GM23248 (cell line): ENCODE results near the gene CMSS1. TPM values are rescaled to one million over a fixed set of nuclear protein-coding genes. Genes with fewer than 3 reads are reported as not detected.

Experiments
- DNase-seq: peaks from one replicate; pipeline ENCODE4 v3.0.0-alpha.2; 2015
- H2AFZ ChIP-seq: fragments of 200-600 bp; sonication (generic); 2 replicates; pipeline ENCODE4 v1.6.1; 2016; ENCODE audit warnings: antibody characterized with exemption
- H3F3A ChIP-seq: fragments of 200-600 bp; sonication (generic); 2 replicates; pipeline ENCODE4 v1.6.1; 2016; ENCODE audit warnings: mild to moderate bottlenecking, antibody characterized with exemption, mixed run types; ENCODE audit not compliant: insufficient read depth
- H3K27ac ChIP-seq: fragments of 200-600 bp; sonication (generic); 2 replicates; pipeline ENCODE4 v1.5.1; 2016; ENCODE audit warnings: mild to moderate bottlenecking
- H3K27me3 ChIP-seq: fragments of 200-600 bp; sonication (generic); replicated peaks from 2 replicates; pipeline ENCODE4 v1.6.1; 2016; ENCODE audit warnings: mild to moderate bottlenecking; ENCODE audit not compliant: insufficient read depth
- H3K36me3 ChIP-seq: fragments of 200-600 bp; sonication (generic); 2 replicates; pipeline ENCODE4 v1.6.1; 2016; ENCODE audit warnings: low read depth, mild to moderate bottlenecking
- H3K4me1 ChIP-seq: fragments of 200-600 bp; sonication (generic); 2 replicates; pipeline ENCODE4 v1.6.1; 2016; ENCODE audit warnings: mild to moderate bottlenecking; ENCODE audit not compliant: insufficient read depth
- H3K4me2 ChIP-seq: fragments of 200-600 bp; sonication (generic); one replicate; pipeline ENCODE4 v1.6.1; 2016; ENCODE audit warnings: mild to moderate bottlenecking; ENCODE audit not compliant: unreplicated experiment
- H3K4me3 ChIP-seq: fragments of 200-600 bp; sonication (generic); 2 replicates; pipeline ENCODE4 v1.5.1; 2016; ENCODE audit warnings: mild to moderate bottlenecking
- H3K79me2 ChIP-seq: fragments of 200-600 bp; sonication (generic); 2 replicates; pipeline ENCODE4 v1.6.1; 2016; ENCODE audit warnings: mild to moderate bottlenecking; ENCODE audit not compliant: insufficient read depth
- H3K9ac ChIP-seq: fragments of 200-600 bp; sonication (generic); 2 replicates; pipeline ENCODE4 v1.6.1; 2016; ENCODE audit warnings: mild to moderate bottlenecking
- H3K9me2 ChIP-seq: fragments of 200-600 bp; sonication (generic); 2 replicates; pipeline ENCODE4 v1.6.1; 2016; ENCODE audit warnings: mixed run types, mild to moderate bottlenecking, moderate library complexity; ENCODE audit not compliant: insufficient read depth
- H3K9me3 ChIP-seq: fragments of 200-600 bp; sonication (generic); one replicate; pipeline ENCODE4 v1.6.1; 2017; ENCODE audit warnings: low read depth
- H4K20me1 ChIP-seq: fragments of 200-600 bp; sonication (generic); 2 replicates; pipeline ENCODE4 v1.6.0; 2016; ENCODE audit not compliant: insufficient read depth
- EZH2 ChIP-seq: fragments of 200-600 bp; sonication (generic); IDR thresholded peaks from 2 replicates; pipeline ENCODE4 v1.6.1; 2018; ENCODE audit warnings: antibody characterized with exemption, mild to moderate bottlenecking; ENCODE audit not compliant: insufficient read depth, poor library complexity, severe bottlenecking
- EZH2phosphoT487 ChIP-seq: fragments of 200-600 bp; sonication (generic); IDR thresholded peaks from 2 replicates; pipeline ENCODE4 v1.6.1; 2018; ENCODE audit warnings: antibody characterized with exemption, moderate library complexity, mild to moderate bottlenecking, low read depth; ENCODE audit not compliant: insufficient read depth
- WGBS, 2 experiments: methylation state at CpG; one replicate each; pipeline ENCODE4 v1.1.6; 2015 to 2017; ENCODE audit warnings: low lambda C conversion rate in 2 of 2, low coverage in 1 of 2; ENCODE audit errors: missing lambda C conversion rate in 2 of 2; 5-methylcytosine and 5-hydroxymethylcytosine counted together
- in situ Hi-C: fragments of 300-500 bp; cut with MboI; formaldehyde crosslinking; loops from 2 replicates; pipeline ENCODE4 v1.15.0; 2020
- polyA plus RNA-seq: library from polyadenylated mRNA; unstranded; fragments of >200 nt; fragmentation: Nextera tagmentation; extraction: Ambion mirVana; gene quantifications from 2 replicates; pipeline ENCODE4 v1.2.1, GENCODE V29; 2016
- total RNA-seq: library from RNA; depleted of rRNA; stranded (reverse); fragments of >200 nt; shearing (Covaris generic); gene quantifications from 2 replicates; pipeline ENCODE4 v1.2.3, GENCODE V29; 2014

The CMSS1 gene
- total and polyA plus RNA-seq, 2 experiments from 2014 or later, result 17.2 to 26.6 TPM

DNA sequence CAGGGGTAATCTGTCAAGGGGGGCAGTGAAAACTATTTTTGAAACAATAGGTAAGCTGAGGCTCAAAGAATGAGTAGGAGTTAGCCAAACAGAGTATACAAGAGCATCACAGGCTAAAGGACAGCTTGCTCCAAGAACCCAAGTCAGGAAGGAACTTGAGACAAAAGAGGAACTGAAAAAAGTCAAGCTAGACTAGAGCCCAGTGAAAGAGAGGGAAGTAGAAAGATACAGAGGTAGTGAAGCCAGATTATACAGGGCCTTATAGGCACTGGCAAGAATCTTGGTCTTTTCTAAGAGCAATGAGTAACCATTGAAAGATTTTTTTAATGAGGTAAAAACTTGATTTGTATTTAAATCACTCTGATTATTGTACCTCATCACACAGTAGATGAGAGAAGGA lies 226.7 kb downstream of the CMSS1 start:
- TF ChIP-seq EZH2phosphoT487, result no peak
- no peak for TF ChIP-seq EZH2
- Histone ChIP-seq H3K4me3 (no peak overlapping the region), H3K4me2 (no peak overlapping the region), H3K4me1 (peaks cover 74% of the 10 kb centered on the region), H3K9ac (no peak overlapping the region), H3K79me2 (no peaks in the 10 kb centered on the region), H3K9me2 (no peaks in the 10 kb centered on the region), H3K27ac (no peak overlapping the region), H3K9me3 (no peaks in the 10 kb centered on the region), H3K36me3 (no peaks in the 10 kb centered on the region), H4K20me1 (no peaks in the 10 kb centered on the region), H3K27me3 (no peaks in the 10 kb centered on the region), H3F3A (peaks cover 75% of the 10 kb centered on the region), H2AFZ (no peak overlapping the region)
- no peak for DNase-seq
- in situ Hi-C loops, result no loop called here

DNA sequence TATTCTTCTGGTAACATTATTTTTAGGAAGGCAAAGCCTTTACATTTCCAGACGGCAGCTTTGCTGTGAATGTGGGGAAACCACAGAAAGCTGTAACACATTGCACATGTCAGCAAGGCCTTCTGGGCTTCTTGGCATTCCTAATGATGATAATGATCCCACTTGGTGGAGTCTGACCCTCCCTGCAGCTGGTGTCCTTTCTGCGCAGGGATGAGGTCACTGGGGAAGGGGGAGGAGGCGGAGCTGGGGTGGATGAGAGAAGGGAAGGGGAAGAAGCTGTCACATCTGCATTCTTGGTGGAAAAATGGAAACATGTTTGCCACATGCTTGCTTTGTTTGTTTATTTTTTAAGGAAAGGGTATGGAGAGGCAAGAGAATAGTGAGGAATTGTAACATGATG lies 228.0 kb downstream of the CMSS1 start:
- H3K4me3 ChIP-seq, result no peak overlapping the region
- peak overlapping the region; percentile 33 for H3K27ac ChIP-seq
- no peaks in the 10 kb centered on the region for H3K9me3 ChIP-seq
- H3K4me2 ChIP-seq, result peak overlapping the region; percentile 32
- H3K79me2 ChIP-seq, result no peaks in the 10 kb centered on the region
- no peak for TF ChIP-seq EZH2
- 0 out of 2 replicates have a peak, but pooled peaks have one; percentile 45 for TF ChIP-seq EZH2phosphoT487
- no peaks in the 10 kb centered on the region for H4K20me1 ChIP-seq
- in situ Hi-C loops, result no loop called here
- 21 to 24% methylated on average over 3 of the region's 3 CpGs for WGBS, 2 experiments
- peaks cover 63% of the 10 kb centered on the region for H3F3A ChIP-seq
- DNase-seq, result peak; percentile 86
- H3K27me3 ChIP-seq, result no peaks in the 10 kb centered on the region
- H3K36me3 ChIP-seq, result no peaks in the 10 kb centered on the region
- H3K9me2 ChIP-seq, result no peaks in the 10 kb centered on the region
- H2AFZ ChIP-seq, result no peak overlapping the region
- H3K4me1 ChIP-seq, result peaks cover 64% of the 10 kb centered on the region
- no peak overlapping the region for H3K9ac ChIP-seq

DNA sequence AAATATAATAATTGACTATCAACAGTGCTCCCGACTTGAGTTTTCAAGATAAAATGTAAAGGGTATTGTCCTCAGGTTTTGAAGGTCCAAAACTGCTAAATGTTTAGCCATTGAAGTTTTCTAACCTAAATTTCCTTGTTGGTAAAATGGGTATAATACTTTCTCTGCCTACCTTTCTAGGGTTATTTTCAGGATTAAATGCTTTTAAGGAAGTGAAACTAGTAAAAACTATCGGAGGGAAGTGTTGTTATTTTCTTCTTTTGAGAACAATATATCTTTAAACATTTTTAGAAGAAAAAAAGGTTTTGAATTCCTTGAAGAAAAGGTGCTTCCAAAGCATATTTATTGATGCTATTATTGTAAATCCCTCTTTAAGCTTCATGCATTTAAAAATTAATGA lies 229.3 kb downstream of the CMSS1 start:
- 73 to 75% methylated on average over 2 of the region's 2 CpGs for WGBS, 2 experiments
- Histone ChIP-seq H3K9me2 (no peaks in the 10 kb centered on the region), H3K27ac (peak overlapping the region; percentile 25), H3K4me1 (peaks cover 53% of the 10 kb centered on the region), H2AFZ (no peak overlapping the region), H3K27me3 (no peaks in the 10 kb centered on the region), H4K20me1 (no peaks in the 10 kb centered on the region), H3K4me2 (peak overlapping the region; percentile 73), H3K9me3 (no peaks in the 10 kb centered on the region), H3F3A (peaks cover 50% of the 10 kb centered on the region), H3K79me2 (no peaks in the 10 kb centered on the region), H3K36me3 (no peaks in the 10 kb centered on the region), H3K9ac (0 out of 2 replicates have a peak overlapping the region, but pooled peaks have one; percentile 5), H3K4me3 (peak overlapping the region; percentile 33; the same call in 1 of the 2 replicates)
- no peak for DNase-seq
- TF ChIP-seq EZH2, result no peak
- no peak for TF ChIP-seq EZH2phosphoT487
- in situ Hi-C loops, result no loop called here

DNA sequence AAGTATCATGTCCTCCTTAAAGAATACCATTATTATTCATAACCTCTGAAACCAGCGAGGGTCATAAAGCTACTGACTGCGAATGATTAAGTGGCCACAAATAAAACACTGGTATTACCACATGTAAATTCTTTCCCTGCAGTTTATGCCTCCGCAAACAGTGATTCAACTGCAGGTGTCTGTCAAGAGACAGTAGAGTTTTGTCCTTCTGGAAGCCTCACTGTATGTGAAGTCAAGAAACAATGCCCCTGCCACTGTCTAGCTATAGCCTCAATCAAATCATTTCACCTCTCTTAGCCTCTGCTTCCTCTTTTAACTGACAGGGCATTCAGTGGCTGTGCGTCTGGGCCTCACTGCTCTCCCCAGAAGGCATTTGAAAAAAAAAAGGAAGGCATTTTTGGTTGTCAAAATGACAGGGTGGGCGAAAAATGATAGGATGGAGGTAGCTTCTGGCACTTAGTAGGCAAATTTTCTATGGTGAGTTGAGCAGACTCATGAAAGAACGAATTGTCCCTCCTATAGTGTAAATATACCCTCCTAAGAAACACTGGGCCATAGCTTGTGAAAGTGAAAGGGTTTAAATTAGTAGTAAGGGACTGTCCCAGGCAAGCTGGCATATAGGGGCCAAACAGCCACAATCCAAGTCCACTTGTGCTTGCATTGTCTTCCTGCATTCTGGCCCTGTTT lies 229.9 kb downstream of the CMSS1 start:
- Histone ChIP-seq H3K4me1 (peaks cover 47% of the 10 kb centered on the region), H3K79me2 (no peaks in the 10 kb centered on the region), H3K9me3 (no peaks in the 10 kb centered on the region), H3K36me3 (no peaks in the 10 kb centered on the region), H3F3A (peaks cover 44% of the 10 kb centered on the region), H3K9ac (0 out of 2 replicates have a peak overlapping the region, but pooled peaks have one; percentile 5), H4K20me1 (no peaks in the 10 kb centered on the region), H3K4me2 (peak overlapping the region; percentile 73), H3K27ac (peak overlapping the region; percentile 25), H3K4me3 (peak overlapping the region; percentile 33; the same call in 1 of the 2 replicates), H3K9me2 (no peaks in the 10 kb centered on the region), H2AFZ (no peak overlapping the region), H3K27me3 (no peaks in the 10 kb centered on the region)
- DNase-seq, result peak; percentile 86
- WGBS, 2 experiments, result 48 to 53% methylated on average over 6 of the region's 6 CpGs
- 0 out of 2 replicates have a peak, but pooled peaks have one; percentile 70 for TF ChIP-seq EZH2phosphoT487
- no peak for TF ChIP-seq EZH2
- in situ Hi-C loops, result no loop called here
